GM12875 (cell line): ENCODE data around the gene PACC1.

Source experiments
- H3K4me3 ChIP-seq: one replicate; pipeline ENCODE4 v1.5.1; 2011; ENCODE audit warnings: low read depth, low read length, control low read depth
- CTCF ChIP-seq: IDR thresholded peaks from 2 replicates; pipeline ENCODE4 v1.5.1; 2011; ENCODE audit warnings: low read depth, mild to moderate bottlenecking, control low read depth, inconsistent platforms, low read length, moderate library complexity, borderline replicate concordance; ENCODE audit not compliant: insufficient read depth

PACC1 gene

GRCh38 chr1:212354464-212354863, 60.2 kb downstream of the PACC1 start:
- H3K4me3 ChIP-seq = no peak overlapping the region
- no peak for TF ChIP-seq CTCF

- no peak for TF ChIP-seq CTCF
These were observed 61.5 kb downstream of the PACC1 start for GRCh38 chr1:212353181-212353580.

DNA sequence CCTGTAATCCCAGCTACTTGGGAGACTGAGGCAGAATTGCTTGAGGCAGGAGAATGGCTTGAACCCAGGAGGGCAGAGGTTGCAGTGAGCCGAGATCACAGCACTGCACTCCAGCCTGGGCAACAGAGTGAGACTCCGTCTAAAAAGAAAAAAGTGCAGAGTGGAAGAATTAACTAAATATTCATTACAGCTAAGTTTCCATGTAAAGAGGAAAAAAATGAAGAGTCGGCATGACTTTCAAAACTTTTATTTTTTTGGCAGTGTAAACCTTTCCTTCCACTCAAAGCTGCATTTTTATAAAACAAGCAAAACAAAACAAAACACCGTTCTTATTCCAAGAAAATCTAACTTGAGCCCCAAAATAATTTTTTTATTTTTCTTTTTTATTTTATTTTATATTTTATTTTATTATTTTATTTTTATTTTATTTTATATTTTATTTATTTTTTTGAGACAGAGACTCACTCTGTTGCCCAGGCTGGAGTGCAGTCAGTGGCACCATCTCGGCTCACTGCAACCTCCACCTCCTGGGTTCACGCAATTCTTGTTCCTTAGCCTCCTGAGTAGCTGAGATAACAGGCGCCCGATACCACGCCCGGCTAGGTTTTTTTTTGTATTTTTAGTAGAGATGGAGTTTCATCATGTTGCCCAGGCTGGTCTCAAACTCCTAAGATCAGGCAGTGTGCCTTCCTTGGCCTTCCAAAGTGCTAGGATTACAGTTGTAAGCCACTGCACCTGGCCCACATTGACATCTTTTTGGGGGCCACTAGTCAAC, 62.9 kb downstream of the PACC1 start:
- no peak overlapping the region for H3K4me3 ChIP-seq
- TF ChIP-seq CTCF = no peak

More at GRCh38 chr1:212353181-212353580, 61.5 kb downstream of the PACC1 start:
- H3K4me3 ChIP-seq = no peak overlapping the region

- no peak overlapping the region for H3K4me3 ChIP-seq
- TF ChIP-seq CTCF = no peak
These were observed 68.1 kb downstream of the PACC1 start for GRCh38 chr1:212346601-212347000.

GRCh38 chr1:212344905-212345304, 69.8 kb downstream of the PACC1 start:
- H3K4me3 ChIP-seq = no peak overlapping the region
- TF ChIP-seq CTCF = no peak

DNA sequence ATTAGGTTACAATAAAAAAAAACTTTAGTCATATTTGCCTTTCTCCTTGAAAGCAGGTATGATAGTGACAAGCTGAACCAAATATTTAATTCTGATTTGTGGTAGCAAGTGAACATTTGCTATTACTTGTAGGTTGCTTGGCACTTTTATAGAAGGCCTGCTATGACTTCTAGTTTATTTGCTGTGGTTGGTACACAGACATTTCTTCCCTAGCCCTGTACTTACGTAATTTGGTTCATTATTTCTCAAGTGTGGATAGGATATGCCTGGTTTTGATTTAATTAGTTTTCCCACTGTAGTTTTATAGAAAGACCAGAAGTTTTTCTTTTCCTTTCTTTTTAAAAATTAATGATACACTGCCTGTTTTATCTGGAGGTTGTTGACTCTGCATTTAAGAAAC, 73.6 kb downstream of the PACC1 start:
- H3K4me3 ChIP-seq = no peak overlapping the region
- no peak for TF ChIP-seq CTCF

GRCh38 chr1:212329105-212329504, 85.6 kb downstream of the PACC1 start:
- H3K4me3 ChIP-seq = no peak overlapping the region
- no peak for TF ChIP-seq CTCF
